ENCODE results near the gene FOXD3. TPM values are rescaled to one million over a fixed set of nuclear protein-coding genes. Genes with fewer than 3 reads are reported as not detected.

FOXD3 gene
- total RNA-seq, 1 donor from 2014 or later, result not detected

- no peak for DNase-seq (ENCODE audit: low read depth)
- Histone ChIP-seq H3K4me3 (ENCODE audit: low read depth, low read length) (no peak overlapping the region), H3K36me3 (ENCODE audit: control insufficient read depth, insufficient read depth, low read length) (no peaks in the 10 kb centered on the region), H3K27me3 (ENCODE audit: control insufficient read depth, insufficient read depth, low read length) (peaks cover 87% of the 10 kb centered on the region)
- TF ChIP-seq, protein P1, sequence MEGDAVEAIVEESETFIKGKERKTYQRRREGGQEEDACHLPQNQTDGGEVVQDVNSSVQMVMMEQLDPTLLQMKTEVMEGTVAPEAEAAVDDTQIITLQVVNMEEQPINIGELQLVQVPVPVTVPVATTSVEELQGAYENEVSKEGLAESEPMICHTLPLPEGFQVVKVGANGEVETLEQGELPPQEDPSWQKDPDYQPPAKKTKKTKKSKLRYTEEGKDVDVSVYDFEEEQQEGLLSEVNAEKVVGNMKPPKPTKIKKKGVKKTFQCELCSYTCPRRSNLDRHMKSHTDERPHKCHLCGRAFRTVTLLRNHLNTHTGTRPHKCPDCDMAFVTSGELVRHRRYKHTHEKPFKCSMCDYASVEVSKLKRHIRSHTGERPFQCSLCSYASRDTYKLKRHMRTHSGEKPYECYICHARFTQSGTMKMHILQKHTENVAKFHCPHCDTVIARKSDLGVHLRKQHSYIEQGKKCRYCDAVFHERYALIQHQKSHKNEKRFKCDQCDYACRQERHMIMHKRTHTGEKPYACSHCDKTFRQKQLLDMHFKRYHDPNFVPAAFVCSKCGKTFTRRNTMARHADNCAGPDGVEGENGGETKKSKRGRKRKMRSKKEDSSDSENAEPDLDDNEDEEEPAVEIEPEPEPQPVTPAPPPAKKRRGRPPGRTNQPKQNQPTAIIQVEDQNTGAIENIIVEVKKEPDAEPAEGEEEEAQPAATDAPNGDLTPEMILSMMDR (IDR thresholded peaks at IDR 0.05; ENCODE audit: insufficient read depth, low read length, poor library complexity, severe bottlenecking), result no peak
These were observed 4.4 kb downstream of the FOXD3 start for GRCh38 chr1:63326473-63327380.

DNA sequence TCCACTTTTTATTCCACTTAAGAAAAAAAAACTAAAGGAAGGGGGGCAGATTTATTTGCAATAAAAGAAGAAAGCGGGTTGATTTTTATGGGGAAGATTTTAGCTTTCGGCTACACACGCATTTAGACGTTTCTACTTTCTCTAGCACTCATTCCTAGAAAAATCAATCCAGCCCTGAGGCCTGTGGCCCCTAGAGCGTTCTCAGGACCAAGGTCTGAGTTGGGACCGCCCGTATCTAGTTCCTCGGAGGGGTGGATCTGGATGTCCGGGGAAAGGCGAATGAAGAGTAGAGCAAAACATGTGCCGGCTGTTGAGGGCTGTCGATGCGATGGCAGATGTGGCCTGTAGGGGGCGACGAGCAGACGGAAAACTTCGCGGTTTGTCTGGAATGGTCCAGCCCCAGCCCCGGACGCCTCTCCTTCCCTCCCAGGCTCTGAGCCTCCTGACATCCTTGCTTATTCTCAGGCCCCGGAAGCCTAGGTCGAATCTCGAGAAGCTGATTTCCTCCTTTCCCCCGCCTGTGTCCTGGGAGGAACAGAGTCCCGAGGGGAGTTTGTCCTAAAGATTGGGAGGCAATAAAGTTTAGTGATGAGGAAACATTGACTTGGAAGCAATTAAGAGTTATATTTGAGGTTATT, 5.2 kb downstream of the FOXD3 start:
- H3K27me3 ChIP-seq (ENCODE audit: control insufficient read depth, insufficient read depth, low read length), result peaks cover 85% of the 10 kb centered on the region
- no peak overlapping the region for H3K4me3 ChIP-seq (ENCODE audit: low read depth, low read length)
- TF ChIP-seq, protein P1 (IDR thresholded peaks at IDR 0.05; ENCODE audit: insufficient read depth, low read length, poor library complexity, severe bottlenecking), result peak; percentile 83
- DNase-seq (ENCODE audit: low read depth), result no peak
- H3K36me3 ChIP-seq (ENCODE audit: control insufficient read depth, insufficient read depth, low read length), result no peaks in the 10 kb centered on the region

DNA sequence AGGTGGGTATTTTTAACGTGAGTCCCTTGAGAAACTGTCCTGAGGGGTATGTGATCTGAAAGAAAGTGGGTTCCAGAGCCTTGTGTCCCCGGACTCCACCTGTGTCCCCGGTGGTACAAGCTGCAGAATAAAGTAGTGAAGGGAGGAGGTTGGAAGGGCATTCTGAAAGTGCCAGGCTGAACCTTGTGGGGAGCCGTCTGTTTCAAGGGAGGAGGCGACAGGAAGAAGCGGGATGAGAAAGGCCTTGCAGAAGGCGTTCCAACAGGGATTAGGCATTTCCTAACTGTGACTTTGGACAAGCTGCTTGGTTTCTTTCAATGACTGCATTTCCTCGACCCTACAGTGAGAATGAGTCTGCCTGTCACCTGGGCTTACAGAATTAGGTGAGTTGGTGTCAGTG, 5.8 kb downstream of the FOXD3 start:
- peaks cover 82% of the 10 kb centered on the region for H3K27me3 ChIP-seq (ENCODE audit: control insufficient read depth, insufficient read depth, low read length)
- no peaks in the 10 kb centered on the region for H3K36me3 ChIP-seq (ENCODE audit: control insufficient read depth, insufficient read depth, low read length)
- no peak for DNase-seq (ENCODE audit: low read depth)
- H3K4me3 ChIP-seq (ENCODE audit: low read depth, low read length), result no peak overlapping the region
- TF ChIP-seq, protein P1 (IDR thresholded peaks at IDR 0.05; ENCODE audit: insufficient read depth, low read length, poor library complexity, severe bottlenecking), result no peak

GRCh38 chr1:63328781-63329180, 6.4 kb downstream of the FOXD3 start:
- H3K36me3 ChIP-seq (ENCODE audit: control insufficient read depth, insufficient read depth, low read length), result no peaks in the 10 kb centered on the region
- H3K27me3 ChIP-seq (ENCODE audit: control insufficient read depth, insufficient read depth, low read length), result peaks cover 81% of the 10 kb centered on the region
- H3K4me3 ChIP-seq (ENCODE audit: low read depth, low read length), result no peak overlapping the region
- TF ChIP-seq, protein P1 (IDR thresholded peaks at IDR 0.05; ENCODE audit: insufficient read depth, low read length, poor library complexity, severe bottlenecking), result no peak
- DNase-seq (ENCODE audit: low read depth), result no peak

GRCh38 chr1:63329621-63330330, 7.4 kb downstream of the FOXD3 start:
- DNase-seq (ENCODE audit: low read depth), result no peak
- Histone ChIP-seq H3K4me3 (ENCODE audit: low read depth, low read length) (no peak overlapping the region), H3K36me3 (ENCODE audit: control insufficient read depth, insufficient read depth, low read length) (no peaks in the 10 kb centered on the region), H3K27me3 (ENCODE audit: control insufficient read depth, insufficient read depth, low read length) (peaks cover 74% of the 10 kb centered on the region)
- TF ChIP-seq, protein P1 (IDR thresholded peaks at IDR 0.05; ENCODE audit: insufficient read depth, low read length, poor library complexity, severe bottlenecking), result no peak
